ENCODE measurements around the gene TSPAN9. TPM values are rescaled to one million over a fixed set of nuclear protein-coding genes. Genes with fewer than 3 reads are reported as not detected.

TSPAN9 gene
- total RNA-seq, 1 experiment from 2014 or later = 9.6 TPM

DNA sequence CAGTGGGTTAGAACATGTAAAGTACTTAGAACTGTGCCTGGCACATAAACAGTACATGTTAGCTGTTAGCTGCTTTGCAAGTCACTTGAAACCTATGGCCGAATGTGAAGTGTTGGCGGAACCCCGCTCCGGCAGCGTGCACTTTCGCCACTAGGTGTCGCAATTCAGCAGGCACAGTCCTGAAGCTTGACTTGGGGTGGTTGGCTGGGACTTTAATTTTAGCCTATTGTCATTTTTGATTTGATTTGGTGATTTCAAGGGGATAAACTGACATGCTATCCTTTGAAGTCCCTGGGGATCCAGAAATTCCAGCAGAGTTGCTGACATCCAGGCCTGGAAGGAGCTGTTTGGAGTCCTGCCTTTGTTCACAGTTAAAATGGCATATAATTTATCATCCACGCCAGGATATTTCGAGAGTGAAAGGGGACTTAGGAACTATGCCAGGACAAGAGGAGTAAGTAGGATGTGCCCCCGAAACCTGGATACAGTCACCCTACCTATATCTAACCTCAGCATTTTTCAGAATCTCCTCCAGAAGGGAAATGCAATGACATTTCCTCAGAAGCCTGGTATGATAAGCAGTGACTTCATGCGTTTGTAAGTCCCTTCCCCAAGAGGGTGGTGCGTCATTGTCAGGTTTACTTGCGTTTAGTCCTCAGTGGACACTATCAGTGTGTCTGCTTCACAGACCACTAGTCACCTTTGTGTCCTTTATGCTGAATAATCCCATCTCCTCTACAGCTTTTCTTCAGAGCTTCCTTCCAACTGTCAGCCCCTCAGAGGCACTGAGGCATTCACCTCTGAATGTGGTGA, 3.5 kb upstream of the TSPAN9 start:
- no peak for TF ChIP-seq EZH2 (IDR thresholded peaks at IDR 0.05; ENCODE audit: low read depth)
- TF ChIP-seq, protein P1, sequence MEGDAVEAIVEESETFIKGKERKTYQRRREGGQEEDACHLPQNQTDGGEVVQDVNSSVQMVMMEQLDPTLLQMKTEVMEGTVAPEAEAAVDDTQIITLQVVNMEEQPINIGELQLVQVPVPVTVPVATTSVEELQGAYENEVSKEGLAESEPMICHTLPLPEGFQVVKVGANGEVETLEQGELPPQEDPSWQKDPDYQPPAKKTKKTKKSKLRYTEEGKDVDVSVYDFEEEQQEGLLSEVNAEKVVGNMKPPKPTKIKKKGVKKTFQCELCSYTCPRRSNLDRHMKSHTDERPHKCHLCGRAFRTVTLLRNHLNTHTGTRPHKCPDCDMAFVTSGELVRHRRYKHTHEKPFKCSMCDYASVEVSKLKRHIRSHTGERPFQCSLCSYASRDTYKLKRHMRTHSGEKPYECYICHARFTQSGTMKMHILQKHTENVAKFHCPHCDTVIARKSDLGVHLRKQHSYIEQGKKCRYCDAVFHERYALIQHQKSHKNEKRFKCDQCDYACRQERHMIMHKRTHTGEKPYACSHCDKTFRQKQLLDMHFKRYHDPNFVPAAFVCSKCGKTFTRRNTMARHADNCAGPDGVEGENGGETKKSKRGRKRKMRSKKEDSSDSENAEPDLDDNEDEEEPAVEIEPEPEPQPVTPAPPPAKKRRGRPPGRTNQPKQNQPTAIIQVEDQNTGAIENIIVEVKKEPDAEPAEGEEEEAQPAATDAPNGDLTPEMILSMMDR (conservative IDR thresholded peaks at IDR 0.05) = peak; percentile 99
- H3K27me3 ChIP-seq (ENCODE audit: insufficient read depth, low read depth) = no peaks in the 10 kb centered on the region
- H3K9me3 ChIP-seq (ENCODE audit: insufficient read depth, low read depth) = no peaks in the 10 kb centered on the region
- no peaks in the 10 kb centered on the region for H3F3A ChIP-seq (ENCODE audit: insufficient read depth, low read depth)
- BruUV-seq (replicated peaks) = no TSS peak
- H3K4me2 ChIP-seq = no peak overlapping the region
- H3K27ac ChIP-seq = no peak overlapping the region
- ChIA-PET CTCF (interaction anchor here (0.6 to 1.5 kb wide), 6 partner anchors 37 to 203 kb away, joined by 3 to 16 read pairs (median 4); no protein-coding TSS in a partner anchor), POLR2A (ENCODE audit: unreplicated experiment) (no interaction called here)
- no peaks in the 10 kb centered on the region for H3K36me3 ChIP-seq (ENCODE audit: low read depth)
- H3K4me1 ChIP-seq (replicated peaks; ENCODE audit: insufficient read depth) = peaks cover 6% of the 10 kb centered on the region
- no peaks in the 10 kb centered on the region for H4K20me1 ChIP-seq (ENCODE audit: insufficient read depth)
- H3K4me3 ChIP-seq = no peak overlapping the region
- intact Hi-C loops (cut with micrococcal nuclease; ENCODE audit: unreplicated experiment) = loop anchor here (1.0 to 10.0 kb wide), 5 partner anchors 62 to 1201 kb away; partner anchors contain the start of gene CCND2
- no peak overlapping the region for H2AFZ ChIP-seq
- no peaks in the 10 kb centered on the region for H3K79me2 ChIP-seq (ENCODE audit: low read depth)
- no peaks in the 10 kb centered on the region for H3K9me2 ChIP-seq (ENCODE audit: insufficient read depth)
- peak; percentile 67 to 88 for DNase-seq

DNA sequence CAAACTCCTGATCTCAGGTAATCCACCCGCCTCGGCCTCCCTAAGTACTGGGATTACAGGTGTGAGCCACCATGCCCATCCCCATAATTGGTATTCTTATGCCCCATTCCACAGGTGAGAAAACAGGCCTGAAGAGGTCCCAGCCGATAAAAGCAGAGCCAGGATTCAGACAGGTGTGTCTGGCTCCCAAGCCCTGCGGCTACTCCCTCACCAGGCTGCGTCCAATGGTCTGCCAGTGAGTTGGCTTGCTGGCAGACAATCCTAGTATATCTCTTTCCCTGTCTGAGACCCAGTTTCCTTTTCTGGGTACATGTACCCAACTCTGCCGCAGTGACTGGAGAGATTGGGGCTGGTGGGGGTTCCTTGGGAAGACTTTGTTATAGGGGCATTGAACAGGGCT, 1.9 kb upstream of the TSPAN9 start:
- POLR2A ChIA-PET (ENCODE audit: unreplicated experiment) = no interaction called here
- CTCF ChIA-PET = interaction anchor here (0.6 to 0.7 kb wide), 2 partner anchors 93 to 101 kb away, joined by 3 to 12 read pairs; no protein-coding TSS in a partner anchor
- no peaks in the 10 kb centered on the region for H3K9me3 ChIP-seq (ENCODE audit: insufficient read depth, low read depth)
- no peaks in the 10 kb centered on the region for H3F3A ChIP-seq (ENCODE audit: insufficient read depth, low read depth)
- no peak overlapping the region for H3K4me3 ChIP-seq
- no peak overlapping the region for H2AFZ ChIP-seq
- H3K36me3 ChIP-seq (ENCODE audit: low read depth) = no peaks in the 10 kb centered on the region
- intact Hi-C loops (cut with micrococcal nuclease; ENCODE audit: unreplicated experiment) = loop anchor here (10.0 kb wide), 2 partner anchors 229 to 1199 kb away; partner anchors contain the start of gene CCND2
- H4K20me1 ChIP-seq (ENCODE audit: insufficient read depth) = no peaks in the 10 kb centered on the region
- H3K9me2 ChIP-seq (ENCODE audit: insufficient read depth) = no peaks in the 10 kb centered on the region
- no TSS peak for BruUV-seq (replicated peaks)
- no peaks in the 10 kb centered on the region for H3K79me2 ChIP-seq (ENCODE audit: low read depth)
- H3K4me2 ChIP-seq = no peak overlapping the region
- TF ChIP-seq EZH2 (IDR thresholded peaks at IDR 0.05; ENCODE audit: low read depth) = no peak
- TF ChIP-seq, protein P1 (conservative IDR thresholded peaks at IDR 0.05) = no peak
- H3K27me3 ChIP-seq (ENCODE audit: insufficient read depth, low read depth) = no peaks in the 10 kb centered on the region
- no peak for DNase-seq
- no peak overlapping the region for H3K27ac ChIP-seq
- peaks cover 6% of the 10 kb centered on the region for H3K4me1 ChIP-seq (replicated peaks; ENCODE audit: insufficient read depth)

DNA sequence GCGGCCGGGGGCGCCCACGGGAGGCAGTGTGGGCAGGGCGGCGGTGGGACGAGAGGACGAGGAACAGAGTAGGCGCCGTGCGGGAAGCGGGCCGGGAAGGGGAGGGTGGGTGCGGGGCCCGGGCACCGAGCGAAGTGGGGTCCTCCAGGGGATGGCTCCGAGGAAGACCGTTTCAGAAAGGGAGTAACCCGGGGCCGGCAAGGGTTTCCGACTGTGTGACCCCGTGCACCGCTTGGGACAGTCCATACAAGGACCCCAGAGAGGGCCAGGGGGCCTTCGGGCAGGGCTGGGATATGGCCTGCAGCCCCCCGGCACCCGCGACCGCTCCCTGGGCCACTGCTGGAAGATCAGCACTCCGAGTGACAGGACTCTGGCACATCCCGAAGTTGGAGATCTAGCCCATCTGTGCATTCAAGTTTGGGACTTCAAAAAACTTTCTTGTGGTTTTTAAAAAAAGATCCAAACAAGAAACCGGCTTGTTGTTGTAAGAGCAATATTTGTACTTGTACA, 448 bp downstream of the TSPAN9 start:
- TF ChIP-seq, protein P1 (conservative IDR thresholded peaks at IDR 0.05) = no peak
- no peak for TF ChIP-seq EZH2 (IDR thresholded peaks at IDR 0.05; ENCODE audit: low read depth)
- Histone ChIP-seq H3K9me3 (ENCODE audit: insufficient read depth, low read depth) (no peaks in the 10 kb centered on the region), H3K4me1 (replicated peaks; ENCODE audit: insufficient read depth) (peaks cover 6% of the 10 kb centered on the region), H4K20me1 (ENCODE audit: insufficient read depth) (no peaks in the 10 kb centered on the region), H3K27me3 (ENCODE audit: insufficient read depth, low read depth) (no peaks in the 10 kb centered on the region), H3K9me2 (ENCODE audit: insufficient read depth) (no peaks in the 10 kb centered on the region), H3F3A (ENCODE audit: insufficient read depth, low read depth) (no peaks in the 10 kb centered on the region), H3K27ac (no peak overlapping the region), H3K36me3 (ENCODE audit: low read depth) (no peaks in the 10 kb centered on the region), H2AFZ (peak overlapping the region; percentile 76; the same call in 1 of the 2 replicates), H3K4me3 (peak overlapping the region; percentile 62; the same call in 1 of the 2 replicates), H3K4me2 (peak overlapping the region; percentile 75), H3K79me2 (ENCODE audit: low read depth) (no peaks in the 10 kb centered on the region)
- peak in 1 of 2 experiments; percentile 11 for DNase-seq
- ChIA-PET POLR2A (ENCODE audit: unreplicated experiment) (no interaction called here), CTCF (interaction anchor here (1.2 kb wide), 1 partner anchor 223 kb away, joined by 4 read pairs; no protein-coding TSS in a partner anchor)
- no TSS peak for BruUV-seq (replicated peaks)
- intact Hi-C loops (cut with micrococcal nuclease; ENCODE audit: unreplicated experiment) = loop anchor here (10.0 kb wide), 2 partner anchors 227 to 1197 kb away; partner anchors contain the start of gene CCND2
